ENCODE measurements around the gene HMGA1.

DNA sequence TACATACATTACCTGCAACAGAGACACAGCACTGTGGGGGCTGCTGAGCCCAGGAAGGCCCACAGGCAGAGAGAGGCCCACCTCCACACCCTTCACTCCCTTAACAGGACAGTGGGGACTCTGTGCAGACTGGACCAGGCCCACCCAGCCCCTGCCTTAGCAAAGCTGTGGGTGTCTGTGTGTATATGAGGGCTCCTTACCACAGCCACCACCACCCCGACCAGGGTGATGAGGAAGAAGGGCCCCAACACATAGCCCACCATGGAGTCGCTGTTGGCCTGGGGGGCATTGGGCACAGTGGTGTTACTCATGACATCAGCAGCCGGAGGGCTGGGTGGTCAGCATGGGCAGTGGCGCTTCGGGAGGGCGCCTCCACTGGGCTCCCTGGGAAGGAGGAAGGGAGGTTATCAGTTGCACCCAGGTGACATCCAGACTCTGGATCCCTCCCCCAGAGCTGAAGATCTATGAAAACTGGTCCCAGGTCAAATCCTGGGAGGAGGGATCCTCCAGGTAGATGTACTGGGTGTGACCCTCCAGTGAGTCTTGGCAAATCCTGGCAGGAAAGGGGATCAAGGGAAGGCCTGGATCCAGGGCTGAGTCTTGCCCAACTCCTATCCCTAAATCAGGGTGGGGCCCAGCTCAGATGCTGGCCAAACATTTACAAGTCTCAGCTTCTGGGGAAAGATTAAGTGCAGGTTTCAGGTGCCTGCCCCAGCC, 11.0 kb downstream of the HMGA1 start:
- TF ChIP-seq, protein P1, sequence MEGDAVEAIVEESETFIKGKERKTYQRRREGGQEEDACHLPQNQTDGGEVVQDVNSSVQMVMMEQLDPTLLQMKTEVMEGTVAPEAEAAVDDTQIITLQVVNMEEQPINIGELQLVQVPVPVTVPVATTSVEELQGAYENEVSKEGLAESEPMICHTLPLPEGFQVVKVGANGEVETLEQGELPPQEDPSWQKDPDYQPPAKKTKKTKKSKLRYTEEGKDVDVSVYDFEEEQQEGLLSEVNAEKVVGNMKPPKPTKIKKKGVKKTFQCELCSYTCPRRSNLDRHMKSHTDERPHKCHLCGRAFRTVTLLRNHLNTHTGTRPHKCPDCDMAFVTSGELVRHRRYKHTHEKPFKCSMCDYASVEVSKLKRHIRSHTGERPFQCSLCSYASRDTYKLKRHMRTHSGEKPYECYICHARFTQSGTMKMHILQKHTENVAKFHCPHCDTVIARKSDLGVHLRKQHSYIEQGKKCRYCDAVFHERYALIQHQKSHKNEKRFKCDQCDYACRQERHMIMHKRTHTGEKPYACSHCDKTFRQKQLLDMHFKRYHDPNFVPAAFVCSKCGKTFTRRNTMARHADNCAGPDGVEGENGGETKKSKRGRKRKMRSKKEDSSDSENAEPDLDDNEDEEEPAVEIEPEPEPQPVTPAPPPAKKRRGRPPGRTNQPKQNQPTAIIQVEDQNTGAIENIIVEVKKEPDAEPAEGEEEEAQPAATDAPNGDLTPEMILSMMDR (conservative IDR thresholded peaks at IDR 0.05): no peak
- TF ChIP-seq ZFX (IDR thresholded peaks at IDR 0.05): no peak

Data from C4-2B (cell line).